ENCODE data around the gene CD36.

- no peak for TF ChIP-seq CTCF (IDR thresholded peaks at IDR 0.05; ENCODE audit: low read length)
- no peak for TF ChIP-seq EZH2phosphoT487 (IDR thresholded peaks at IDR 0.05; ENCODE audit: low read length)
- TF ChIP-seq EZH2 (optimal IDR thresholded peaks at IDR 0.05; ENCODE audit: low read depth, low read length), result no peak
Measured at GRCh38 chr7:80639011-80639410, 569 bp downstream of the CD36 start.

Measured in MM.1S (cell line).